HFFc6 (cell line): ENCODE data around the gene INPP5E. TPM values are rescaled to one million over a fixed set of nuclear protein-coding genes. Genes with fewer than 3 reads are reported as not detected.

Source experiments
- DNase-seq: peaks from one replicate; pipeline ENCODE4 v3.0.0-alpha.2; 2018
- H3K27ac Mint-ChIP-seq: 2 replicates; pipeline ENCODE4 v1.8.0; 2020; ENCODE audit warnings: mild to moderate bottlenecking, mixed read lengths
- H3K27me3 Mint-ChIP-seq: 2 replicates; pipeline ENCODE4 v1.8.0; 2021; ENCODE audit warnings: mild to moderate bottlenecking, moderate library complexity, mixed read lengths; ENCODE audit not compliant: insufficient read depth
- H3K36me3 Mint-ChIP-seq: 2 replicates; pipeline ENCODE4 v1.8.0; 2021; ENCODE audit warnings: low read depth, mixed read lengths
- H3K4me1 Mint-ChIP-seq: 2 replicates; pipeline ENCODE4 v1.8.0; 2020; ENCODE audit warnings: low read depth, mixed read lengths
- H3K4me3 Mint-ChIP-seq: 2 replicates; pipeline ENCODE4 v1.8.0; 2020; ENCODE audit warnings: mild to moderate bottlenecking, moderate library complexity, mixed read lengths
- H3K9me3 Mint-ChIP-seq: 2 replicates; pipeline ENCODE4 v1.8.0; 2020; ENCODE audit warnings: mild to moderate bottlenecking, mixed read lengths
- total RNA-seq, 6 experiments: library from RNA; stranded (reverse); fragmentation: NEBNext Ultra II Directional; extraction: Animal tissue kit (Norgen Biotek cat#: 25700); gene quantifications; 2 replicates in 1 of 6; 3 replicates in 5 of 6; pipeline ENCODE4 v1.2.3, GENCODE V29; 2021
- TF ChIP-seq, protein P1 (sequence below): fragments of 200-600 bp; sonication (generic); IDR thresholded peaks from 2 replicates; pipeline ENCODE4 v1.5.0; 2021; ENCODE audit warnings: antibody characterized with exemption, mild to moderate bottlenecking

INPP5E gene
- total RNA-seq, 6 experiments from 2014 or later: 11.5 to 14.0 (median 12.3) TPM

GRCh38 chr9:136453326-136453725 lies 13.7 kb upstream of the INPP5E start:
- Mint-ChIP-seq H3K36me3 (peaks cover 23% of the 10 kb centered on the region), H3K27me3 (no peaks in the 10 kb centered on the region; the same call in none of the 2 replicates), H3K27ac (no peak overlapping the region), H3K4me3 (no peak overlapping the region), H3K9me3 (no peaks in the 10 kb centered on the region), H3K4me1 (no peaks in the 10 kb centered on the region)
- TF ChIP-seq, protein P1, sequence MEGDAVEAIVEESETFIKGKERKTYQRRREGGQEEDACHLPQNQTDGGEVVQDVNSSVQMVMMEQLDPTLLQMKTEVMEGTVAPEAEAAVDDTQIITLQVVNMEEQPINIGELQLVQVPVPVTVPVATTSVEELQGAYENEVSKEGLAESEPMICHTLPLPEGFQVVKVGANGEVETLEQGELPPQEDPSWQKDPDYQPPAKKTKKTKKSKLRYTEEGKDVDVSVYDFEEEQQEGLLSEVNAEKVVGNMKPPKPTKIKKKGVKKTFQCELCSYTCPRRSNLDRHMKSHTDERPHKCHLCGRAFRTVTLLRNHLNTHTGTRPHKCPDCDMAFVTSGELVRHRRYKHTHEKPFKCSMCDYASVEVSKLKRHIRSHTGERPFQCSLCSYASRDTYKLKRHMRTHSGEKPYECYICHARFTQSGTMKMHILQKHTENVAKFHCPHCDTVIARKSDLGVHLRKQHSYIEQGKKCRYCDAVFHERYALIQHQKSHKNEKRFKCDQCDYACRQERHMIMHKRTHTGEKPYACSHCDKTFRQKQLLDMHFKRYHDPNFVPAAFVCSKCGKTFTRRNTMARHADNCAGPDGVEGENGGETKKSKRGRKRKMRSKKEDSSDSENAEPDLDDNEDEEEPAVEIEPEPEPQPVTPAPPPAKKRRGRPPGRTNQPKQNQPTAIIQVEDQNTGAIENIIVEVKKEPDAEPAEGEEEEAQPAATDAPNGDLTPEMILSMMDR: no peak
- DNase-seq: no peak

DNA sequence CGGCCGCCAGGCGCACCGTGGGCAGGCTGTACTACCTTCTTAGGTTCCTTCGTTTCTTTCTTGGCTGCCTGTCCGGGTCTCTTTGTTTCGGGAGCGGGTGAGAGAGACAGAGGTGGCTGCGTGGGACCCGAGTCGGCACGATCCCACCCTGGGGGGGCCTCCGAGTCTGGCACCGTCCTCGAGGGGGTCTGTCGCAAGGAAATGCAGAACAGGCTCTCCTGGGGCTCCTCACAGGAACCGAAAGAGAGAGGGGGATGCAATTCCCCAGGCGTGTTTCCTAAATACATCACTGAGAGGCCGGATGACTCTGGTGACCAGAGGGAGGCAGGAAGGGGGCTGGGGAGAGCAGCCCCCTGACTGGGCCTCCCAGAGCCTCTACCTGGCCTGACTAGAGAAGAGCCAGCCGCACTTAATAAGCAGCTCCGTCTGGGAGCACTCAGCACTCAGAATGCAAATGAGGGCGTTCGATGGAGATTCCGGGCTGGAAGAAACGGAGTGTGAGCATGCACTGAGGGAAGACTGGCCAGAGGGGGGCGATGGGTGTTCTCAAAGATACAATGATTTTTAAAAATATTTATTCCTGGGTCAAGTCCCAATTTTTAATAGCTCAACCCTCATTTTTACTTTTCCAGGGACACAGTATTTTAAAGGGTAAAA lies 11.7 kb upstream of the INPP5E start:
- no peak for DNase-seq
- H3K9me3 Mint-ChIP-seq: no peaks in the 10 kb centered on the region
- H3K4me1 Mint-ChIP-seq: no peaks in the 10 kb centered on the region
- peaks cover 35% of the 10 kb centered on the region for H3K36me3 Mint-ChIP-seq
- no peak overlapping the region for H3K4me3 Mint-ChIP-seq
- no peak overlapping the region for H3K27ac Mint-ChIP-seq
- H3K27me3 Mint-ChIP-seq: no peaks in the 10 kb centered on the region; the same call in none of the 2 replicates
- TF ChIP-seq, protein P1: peak; percentile 34

DNA sequence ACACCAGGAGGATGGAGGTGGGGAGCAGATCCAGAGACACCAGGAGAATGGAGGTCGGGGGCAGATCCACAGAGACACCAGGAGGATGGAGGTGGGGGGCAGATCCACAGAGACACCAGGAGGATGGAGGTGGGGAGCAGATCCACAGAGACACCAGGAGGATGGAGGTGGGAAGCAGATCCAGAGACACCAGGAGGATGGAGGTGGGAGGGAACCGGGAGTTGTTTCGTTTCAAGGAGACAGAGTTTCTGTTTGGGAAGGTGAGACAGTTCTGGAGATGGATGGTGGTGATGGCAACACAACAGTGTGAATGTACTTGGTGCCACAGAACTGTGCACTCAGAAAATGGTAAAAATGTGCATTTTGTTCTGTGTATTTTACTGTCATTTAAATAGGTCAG lies 9.0 kb upstream of the INPP5E start:
- no peak for DNase-seq
- H3K27ac Mint-ChIP-seq: no peak overlapping the region
- peaks cover 33% of the 10 kb centered on the region for H3K36me3 Mint-ChIP-seq
- H3K9me3 Mint-ChIP-seq: no peaks in the 10 kb centered on the region
- no peak overlapping the region for H3K4me3 Mint-ChIP-seq
- H3K27me3 Mint-ChIP-seq: no peaks in the 10 kb centered on the region; the same call in 1 of the 2 replicates
- no peaks in the 10 kb centered on the region for H3K4me1 Mint-ChIP-seq
- TF ChIP-seq, protein P1: no peak

GRCh38 chr9:136447173-136447778 lies 7.6 kb upstream of the INPP5E start:
- no peaks in the 10 kb centered on the region for H3K4me1 Mint-ChIP-seq
- H3K9me3 Mint-ChIP-seq: no peaks in the 10 kb centered on the region
- no peak overlapping the region for H3K4me3 Mint-ChIP-seq
- TF ChIP-seq, protein P1: no peak
- peaks cover 25% of the 10 kb centered on the region for H3K36me3 Mint-ChIP-seq
- no peak for DNase-seq
- H3K27me3 Mint-ChIP-seq: no peaks in the 10 kb centered on the region; the same call in 1 of the 2 replicates
- H3K27ac Mint-ChIP-seq: no peak overlapping the region

DNA sequence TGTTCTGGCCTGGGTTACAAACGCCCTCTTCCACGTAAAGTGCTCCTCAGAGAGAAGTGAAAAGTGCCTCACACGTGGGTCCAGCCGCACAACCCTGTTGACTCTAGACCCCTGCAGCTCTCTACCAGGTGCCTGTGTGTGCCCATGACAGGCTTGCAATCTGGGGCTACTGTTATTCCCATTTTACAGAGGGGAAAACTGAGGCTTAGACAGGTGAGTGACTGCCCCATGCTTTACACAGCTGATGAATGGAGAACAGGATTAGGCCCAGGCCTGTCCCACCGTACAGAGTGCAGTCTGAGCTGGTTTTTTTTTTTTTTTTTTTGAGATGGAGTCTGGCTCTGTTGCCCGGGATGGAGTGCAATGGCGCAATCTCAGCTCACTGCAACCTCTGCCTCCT lies 6.2 kb upstream of the INPP5E start:
- H3K36me3 Mint-ChIP-seq: peaks cover 29% of the 10 kb centered on the region
- peaks cover 4% of the 10 kb centered on the region; the same call in 1 of the 2 replicates for H3K4me1 Mint-ChIP-seq
- TF ChIP-seq, protein P1: no peak
- H3K27ac Mint-ChIP-seq: no peak overlapping the region
- H3K27me3 Mint-ChIP-seq: no peaks in the 10 kb centered on the region; the same call in none of the 2 replicates
- no peak overlapping the region for H3K4me3 Mint-ChIP-seq
- DNase-seq: no peak
- no peaks in the 10 kb centered on the region for H3K9me3 Mint-ChIP-seq
